ENCODE data around the gene COX5B. TPM values are rescaled to one million over a fixed set of nuclear protein-coding genes. Genes with fewer than 3 reads are reported as not detected.

Gene COX5B
- polyA plus RNA-seq, 4 donors = 213 to 1,324 (median 783) TPM

DNA sequence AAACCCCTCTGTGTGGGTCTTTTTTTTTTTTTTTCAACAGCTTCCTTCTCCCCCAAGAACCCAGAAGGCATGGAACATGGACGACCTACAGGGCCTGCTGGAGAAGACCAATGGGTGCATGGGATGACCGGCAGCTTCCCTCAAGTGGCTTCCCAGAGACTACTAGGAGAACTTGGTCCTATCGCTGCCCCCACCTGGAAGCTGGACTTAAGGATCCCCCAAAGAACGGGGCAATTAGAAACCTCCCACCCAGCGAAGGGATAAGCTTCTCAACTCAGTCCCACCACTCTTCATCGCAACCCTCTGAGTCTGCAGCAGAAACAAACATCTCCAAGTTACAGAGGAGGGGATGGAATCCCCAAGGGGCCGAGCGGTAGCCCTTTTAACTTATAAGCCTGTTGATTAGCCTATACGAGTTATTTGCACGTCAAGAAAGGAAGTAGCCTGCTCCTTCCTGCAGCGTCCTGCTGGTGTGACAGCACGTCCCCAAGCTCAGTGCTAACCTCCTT is 16.6 kb downstream of the COX5B start:
- Histone ChIP-seq H3K4me3 (ENCODE audit: low read depth in 1 of 3, low read length in 3 of 3) (peak overlapping the region in 2 of 3 donors; percentile 58 to 97), H3K27ac (ENCODE audit: low read depth in 1 of 3, low read length in 2 of 3) (peak overlapping the region; percentile 28 to 99 (median 91)), H3K9me3 (ENCODE audit: control insufficient read depth in 2 of 2, insufficient read depth in 1 of 2, low read depth in 1 of 2, low read length in 1 of 2) (no peaks in the 10 kb centered on the region), H3K27me3 (ENCODE audit: control insufficient read depth in 3 of 3, insufficient read depth in 3 of 3, low read length in 3 of 3) (no peaks in the 10 kb centered on the region), H3K4me1 (ENCODE audit: control insufficient read depth in 3 of 3, insufficient read depth in 2 of 3, low read depth in 1 of 3, low read length in 2 of 3) (peaks cover 7 to 8% (median 7%) of the 10 kb centered on the region in 3 donors), H3K36me3 (ENCODE audit: control insufficient read depth in 3 of 3, insufficient read depth in 2 of 3, low read depth in 1 of 3, low read length in 3 of 3) (peaks cover 0 to 44% (median 3%) of the 10 kb centered on the region in 3 donors)
- peak in 1 of 2 donors; percentile 54 for DNase-seq
- no peak for FAIRE-seq
- WGBS, 3 donors = 33 to 40% (median 34%) methylated on average over 12 of the region's 12 CpGs

DNA sequence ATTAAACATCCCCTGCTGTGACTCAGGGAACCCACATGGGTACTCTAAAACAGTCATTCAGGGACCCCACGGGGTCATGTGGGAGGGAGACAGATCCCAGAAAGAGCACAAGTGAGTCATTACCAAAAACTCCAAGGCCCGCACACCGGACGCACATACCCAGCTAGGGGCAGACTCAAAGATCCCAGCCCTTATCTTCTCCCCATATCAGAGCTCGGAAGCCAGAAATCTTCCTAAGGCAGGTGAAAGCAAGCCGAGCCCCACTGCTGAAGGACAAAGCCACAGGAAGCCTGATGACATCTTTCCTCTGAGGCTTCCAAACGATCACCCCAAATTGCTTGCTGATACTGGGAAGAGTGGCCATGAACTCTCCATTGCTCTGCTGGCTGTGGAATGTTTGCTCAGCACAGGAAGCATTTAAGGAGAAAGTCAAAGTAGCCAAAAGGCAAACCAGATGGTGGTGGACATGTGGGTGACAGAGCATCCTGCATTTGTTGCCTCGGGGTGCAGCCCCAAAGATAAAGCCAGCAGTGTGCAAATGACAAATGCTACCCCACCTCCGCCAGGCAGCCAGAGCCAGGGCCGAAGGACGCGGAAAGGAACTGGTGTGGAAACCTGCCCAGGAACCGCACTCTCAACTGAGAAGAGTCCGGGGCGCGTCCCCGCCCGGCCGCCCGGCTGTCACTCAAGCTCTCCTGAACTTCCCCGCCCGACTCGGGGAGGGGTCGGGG is 17.2 kb downstream of the COX5B start:
- Histone ChIP-seq H3K4me3 (ENCODE audit: low read depth in 1 of 3, low read length in 3 of 3) (peak overlapping the region; percentile 58 to 97 (median 82)), H3K36me3 (ENCODE audit: control insufficient read depth in 3 of 3, insufficient read depth in 2 of 3, low read depth in 1 of 3, low read length in 3 of 3) (peaks cover 0 to 38% (median 3%) of the 10 kb centered on the region in 3 donors), H3K27ac (ENCODE audit: low read depth in 1 of 3, low read length in 2 of 3) (peak overlapping the region; percentile 91 to 99 (median 97)), H3K27me3 (ENCODE audit: control insufficient read depth in 3 of 3, insufficient read depth in 3 of 3, low read length in 3 of 3) (no peaks in the 10 kb centered on the region), H3K4me1 (ENCODE audit: control insufficient read depth in 3 of 3, insufficient read depth in 2 of 3, low read depth in 1 of 3, low read length in 2 of 3) (peaks cover 7 to 8% (median 7%) of the 10 kb centered on the region in 3 donors), H3K9me3 (ENCODE audit: control insufficient read depth in 2 of 2, insufficient read depth in 1 of 2, low read depth in 1 of 2, low read length in 1 of 2) (no peaks in the 10 kb centered on the region)
- DNase-seq (peak; percentile 86 to 89), FAIRE-seq (no peak)
- 0 to 1% (median 0%) methylated on average over 23 to 24 of the region's 24 CpGs for WGBS, 3 donors

- Histone ChIP-seq H3K27me3 (ENCODE audit: control insufficient read depth in 3 of 3, insufficient read depth in 3 of 3, low read length in 3 of 3) (no peaks in the 10 kb centered on the region), H3K4me3 (ENCODE audit: low read depth in 1 of 3, low read length in 3 of 3) (peak overlapping the region; percentile 58 to 97 (median 82)), H3K36me3 (ENCODE audit: control insufficient read depth in 3 of 3, insufficient read depth in 2 of 3, low read depth in 1 of 3, low read length in 3 of 3) (peaks cover 0 to 35% (median 3%) of the 10 kb centered on the region in 3 donors), H3K9me3 (ENCODE audit: control insufficient read depth in 2 of 2, insufficient read depth in 1 of 2, low read depth in 1 of 2, low read length in 1 of 2) (no peaks in the 10 kb centered on the region), H3K27ac (ENCODE audit: low read depth in 1 of 3, low read length in 2 of 3) (peak overlapping the region; percentile 91 to 99 (median 97)), H3K4me1 (ENCODE audit: control insufficient read depth in 3 of 3, insufficient read depth in 2 of 3, low read depth in 1 of 3, low read length in 2 of 3) (peaks cover 7 to 8% (median 7%) of the 10 kb centered on the region in 3 donors)
- no peak for FAIRE-seq
- 0 to 1% (median 1%) methylated on average over 1 to 46 of the region's 46 CpGs for WGBS, 3 donors
- DNase-seq = no peak
Measured at GRCh38 chr2:97663626-97663961, 17.7 kb downstream of the COX5B start.

DNA sequence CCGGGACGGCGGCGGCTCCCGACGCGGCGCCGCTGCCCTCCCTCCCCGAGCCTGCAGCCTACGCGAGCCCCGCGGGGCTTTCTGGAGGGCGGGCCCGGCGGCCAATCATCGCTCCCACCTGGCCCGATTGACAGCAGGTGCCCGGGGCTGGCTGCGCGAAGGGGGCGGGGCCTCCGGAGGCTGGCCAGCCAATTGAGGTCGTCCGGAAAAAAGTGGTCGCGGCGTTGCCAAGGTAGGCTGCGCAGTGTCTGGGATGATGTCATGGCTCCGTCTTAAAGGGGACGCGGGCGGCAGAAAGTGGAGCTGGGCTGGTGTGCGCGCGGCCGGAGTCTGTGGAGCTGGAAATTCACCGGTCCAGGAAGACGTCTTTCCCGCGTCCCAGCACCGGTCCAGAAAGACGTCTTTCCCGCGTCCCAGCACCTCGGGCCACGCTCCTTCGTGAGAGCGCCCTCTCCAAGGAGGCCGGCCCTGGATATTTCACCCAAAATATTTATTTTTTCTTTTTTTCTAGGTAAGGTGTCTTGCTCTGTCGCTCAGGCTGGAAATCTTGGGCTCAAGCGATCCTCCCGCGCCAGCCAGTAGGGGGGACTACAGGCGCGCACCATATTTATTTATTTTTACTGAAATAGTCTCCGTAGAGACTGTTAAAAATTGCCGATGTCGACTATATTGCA is 18.2 kb downstream of the COX5B start, which contains the start of gene ACTR1B:
TSS of gene ACTR1B (minus strand) at position 83 of the 674 bp plus-strand sequence. CDS start 154 bp downstream, outside the sequence.
- no peak for FAIRE-seq
- 0 to 1% (median 0%) methylated on average over 38 to 60 of the region's 60 CpGs for WGBS, 3 donors
- H3K4me1 ChIP-seq (ENCODE audit: control insufficient read depth in 3 of 3, insufficient read depth in 2 of 3, low read depth in 1 of 3, low read length in 2 of 3) = peaks cover 7 to 8% (median 7%) of the 10 kb centered on the region in 3 donors
- no peaks in the 10 kb centered on the region for H3K27me3 ChIP-seq (ENCODE audit: control insufficient read depth in 3 of 3, insufficient read depth in 3 of 3, low read length in 3 of 3)
- H3K9me3 ChIP-seq (ENCODE audit: control insufficient read depth in 2 of 2, insufficient read depth in 1 of 2, low read depth in 1 of 2, low read length in 1 of 2) = no peaks in the 10 kb centered on the region
- H3K4me3 ChIP-seq (ENCODE audit: low read depth in 1 of 3, low read length in 3 of 3) = peak within 1 kb of the TSS; percentile 58 to 97 (median 82)
- peak; percentile 99 for DNase-seq
- peaks cover 0 to 30% (median 2%) of the 10 kb centered on the region in 3 donors for H3K36me3 ChIP-seq (ENCODE audit: control insufficient read depth in 3 of 3, insufficient read depth in 2 of 3, low read depth in 1 of 3, low read length in 3 of 3)
- H3K27ac ChIP-seq (ENCODE audit: low read depth in 1 of 3, low read length in 2 of 3) = peak within 1 kb of the TSS; percentile 93 to 99 (median 97)

DNA sequence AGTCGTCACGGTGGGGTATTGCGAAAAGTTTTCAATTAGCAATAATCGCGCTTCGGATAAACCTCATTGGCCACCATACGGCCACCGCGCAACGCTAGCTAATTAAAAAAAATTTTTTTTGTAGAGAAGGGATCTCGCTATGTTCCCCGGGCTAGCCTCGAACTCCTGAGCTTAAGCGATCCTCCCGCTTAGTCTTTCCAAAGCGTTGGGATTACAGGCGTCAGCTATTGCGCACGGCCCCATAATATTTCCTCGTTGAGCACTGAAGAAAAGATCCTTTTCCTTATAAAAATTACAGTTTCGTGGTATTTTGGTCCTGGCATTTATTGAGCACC is 18.7 kb downstream of the COX5B start:
- FAIRE-seq = no peak

DNA sequence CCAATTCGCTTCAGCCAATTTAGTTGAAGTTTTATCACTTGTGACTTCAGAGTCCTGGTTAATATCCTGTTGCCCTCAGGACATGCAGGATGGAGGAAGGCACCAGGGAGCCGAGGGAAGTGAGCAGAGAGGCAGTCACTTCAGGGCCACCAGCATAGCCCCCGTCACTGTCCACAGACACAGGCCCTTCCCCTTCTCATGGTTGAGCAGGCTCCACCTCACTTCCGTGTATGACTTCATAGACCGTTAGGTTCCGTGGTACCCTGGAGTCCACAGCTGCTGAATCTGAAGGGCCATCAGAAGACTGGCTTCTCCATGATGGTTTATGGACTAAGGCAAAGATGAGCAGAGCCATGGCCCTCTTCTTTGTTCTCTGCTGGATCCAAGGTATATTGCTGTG is 23.6 kb downstream of the COX5B start, which contains the start of gene C2orf92:
TSS of gene C2orf92 (plus strand) at position 266 of the 400 bp plus-strand sequence. CDS start at position 342, 76 bp downstream.
- Histone ChIP-seq H3K36me3 (ENCODE audit: control insufficient read depth in 3 of 3, insufficient read depth in 2 of 3, low read depth in 1 of 3, low read length in 3 of 3) (peaks cover 0 to 2% (median 0%) of the 10 kb centered on the region in 3 donors), H3K4me3 (ENCODE audit: low read depth in 1 of 3, low read length in 3 of 3) (no peak within 1 kb of the TSS), H3K9me3 (ENCODE audit: control insufficient read depth in 2 of 2, insufficient read depth in 1 of 2, low read depth in 1 of 2, low read length in 1 of 2) (no peaks in the 10 kb centered on the region), H3K27ac (ENCODE audit: low read depth in 1 of 3, low read length in 2 of 3) (no peak within 1 kb of the TSS), H3K27me3 (ENCODE audit: control insufficient read depth in 3 of 3, insufficient read depth in 3 of 3, low read length in 3 of 3) (no peaks in the 10 kb centered on the region), H3K4me1 (ENCODE audit: control insufficient read depth in 3 of 3, insufficient read depth in 2 of 3, low read depth in 1 of 3, low read length in 2 of 3) (peaks cover 0 to 6% (median 4%) of the 10 kb centered on the region in 3 donors)
- DNase-seq (no peak), FAIRE-seq (no peak)
- WGBS, 3 donors = 89 to 94% (median 92%) methylated on average over 6 of the region's 6 CpGs

More for the DNA sequence above, 18.7 kb downstream of the COX5B start:
- Histone ChIP-seq H3K27ac (ENCODE audit: low read depth in 1 of 3, low read length in 2 of 3) (peak overlapping the region; percentile 84 to 99 (median 93)), H3K27me3 (ENCODE audit: control insufficient read depth in 3 of 3, insufficient read depth in 3 of 3, low read length in 3 of 3) (no peaks in the 10 kb centered on the region), H3K9me3 (ENCODE audit: control insufficient read depth in 2 of 2, insufficient read depth in 1 of 2, low read depth in 1 of 2, low read length in 1 of 2) (no peaks in the 10 kb centered on the region), H3K36me3 (ENCODE audit: control insufficient read depth in 3 of 3, insufficient read depth in 2 of 3, low read depth in 1 of 3, low read length in 3 of 3) (peaks cover 0 to 25% (median 0%) of the 10 kb centered on the region in 3 donors), H3K4me1 (ENCODE audit: control insufficient read depth in 3 of 3, insufficient read depth in 2 of 3, low read depth in 1 of 3, low read length in 2 of 3) (peaks cover 7 to 8% (median 7%) of the 10 kb centered on the region in 3 donors), H3K4me3 (ENCODE audit: low read depth in 1 of 3, low read length in 3 of 3) (peak overlapping the region; percentile 56 to 69 (median 58))
- WGBS, 3 donors = 5 to 8% (median 7%) methylated on average over 21 of the region's 21 CpGs
- DNase-seq = no peak

GRCh38 chr2:97670471-97670870 is 24.6 kb downstream of the COX5B start:
- H3K27me3 ChIP-seq (ENCODE audit: control insufficient read depth in 3 of 3, insufficient read depth in 3 of 3, low read length in 3 of 3) = no peaks in the 10 kb centered on the region
- WGBS, 3 donors = 86 to 100% (median 97%) methylated on average over 1 of the region's 1 CpG
- no peak overlapping the region for H3K4me3 ChIP-seq (ENCODE audit: low read depth in 1 of 3, low read length in 3 of 3)
- peaks cover 0 to 2% (median 0%) of the 10 kb centered on the region in 3 donors for H3K36me3 ChIP-seq (ENCODE audit: control insufficient read depth in 3 of 3, insufficient read depth in 2 of 3, low read depth in 1 of 3, low read length in 3 of 3)
- H3K4me1 ChIP-seq (ENCODE audit: control insufficient read depth in 3 of 3, insufficient read depth in 2 of 3, low read depth in 1 of 3, low read length in 2 of 3) = peaks cover 0 to 4% (median 0%) of the 10 kb centered on the region in 3 donors
- DNase-seq = no peak
- no peak overlapping the region for H3K27ac ChIP-seq (ENCODE audit: low read depth in 1 of 3, low read length in 2 of 3)
- no peak for FAIRE-seq
- no peaks in the 10 kb centered on the region for H3K9me3 ChIP-seq (ENCODE audit: control insufficient read depth in 2 of 2, insufficient read depth in 1 of 2, low read depth in 1 of 2, low read length in 1 of 2)

DNA sequence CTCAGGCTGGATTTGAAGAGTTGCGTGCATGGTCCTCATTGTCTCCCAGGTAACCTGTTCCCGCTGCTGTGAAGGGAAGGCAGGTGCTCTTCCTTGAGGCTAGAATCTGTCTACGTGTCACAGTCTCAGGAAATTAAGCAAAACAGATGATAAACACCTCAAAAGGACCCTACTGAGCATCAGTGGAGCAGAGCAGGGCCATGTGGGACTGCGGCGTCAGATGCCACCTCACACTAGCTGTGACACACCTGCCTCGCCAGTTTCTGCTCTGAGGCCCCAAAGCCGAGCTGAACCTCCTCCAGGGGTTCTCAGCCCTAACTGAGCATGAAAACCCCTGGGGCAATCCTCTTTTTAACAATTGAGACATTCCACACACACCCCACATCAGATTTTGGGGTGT is 25.7 kb downstream of the COX5B start:
- no peaks in the 10 kb centered on the region for H3K9me3 ChIP-seq (ENCODE audit: control insufficient read depth in 2 of 2, insufficient read depth in 1 of 2, low read depth in 1 of 2, low read length in 1 of 2)
- WGBS, 3 donors = 93 to 96% (median 96%) methylated on average over 7 of the region's 7 CpGs
- no peak overlapping the region for H3K4me3 ChIP-seq (ENCODE audit: low read depth in 1 of 3, low read length in 3 of 3)
- H3K27me3 ChIP-seq (ENCODE audit: control insufficient read depth in 3 of 3, insufficient read depth in 3 of 3, low read length in 3 of 3) = no peaks in the 10 kb centered on the region
- FAIRE-seq (no peak), DNase-seq (no peak)
- peaks cover 0 to 4% (median 0%) of the 10 kb centered on the region in 3 donors for H3K4me1 ChIP-seq (ENCODE audit: control insufficient read depth in 3 of 3, insufficient read depth in 2 of 3, low read depth in 1 of 3, low read length in 2 of 3)
- peaks cover 0 to 2% (median 0%) of the 10 kb centered on the region in 3 donors for H3K36me3 ChIP-seq (ENCODE audit: control insufficient read depth in 3 of 3, insufficient read depth in 2 of 3, low read depth in 1 of 3, low read length in 3 of 3)
- no peak overlapping the region for H3K27ac ChIP-seq (ENCODE audit: low read depth in 1 of 3, low read length in 2 of 3)
